ENCODE results near the gene FAAH2.

DNA sequence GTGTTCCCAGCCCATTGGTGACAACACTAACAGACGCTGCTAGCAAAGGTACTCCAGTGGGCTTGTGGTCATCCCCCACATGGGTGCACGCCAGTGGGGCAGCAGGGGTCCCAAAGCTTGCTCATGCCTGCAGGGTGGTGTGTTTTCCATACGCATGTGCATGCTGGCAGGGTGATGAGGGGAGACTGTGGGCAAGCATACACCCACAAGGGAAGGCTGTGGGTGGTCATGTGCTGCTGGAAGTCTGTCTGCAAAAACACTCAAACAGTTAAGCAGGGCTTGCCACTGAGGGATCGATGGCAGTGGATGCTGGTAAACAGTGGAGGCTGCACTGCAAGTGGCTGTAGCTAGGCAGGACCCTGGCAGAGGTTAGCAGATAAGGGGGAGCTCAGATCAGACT lies 79.9 kb downstream of the FAAH2 start:
- TF ChIP-seq JUN (IDR thresholded peaks at IDR 0.05; ENCODE audit: borderline replicate concordance, insufficient read depth, insufficient read length, low read depth) (no peak), POLR2AphosphoS5 (IDR thresholded peaks at IDR 0.05; ENCODE audit: insufficient read depth, low read depth, low read length) (no peak), POLR2A (IDR thresholded peaks at IDR 0.05; ENCODE audit: low read depth, low read length) (no peak)
- TF ChIP-seq, protein P1, sequence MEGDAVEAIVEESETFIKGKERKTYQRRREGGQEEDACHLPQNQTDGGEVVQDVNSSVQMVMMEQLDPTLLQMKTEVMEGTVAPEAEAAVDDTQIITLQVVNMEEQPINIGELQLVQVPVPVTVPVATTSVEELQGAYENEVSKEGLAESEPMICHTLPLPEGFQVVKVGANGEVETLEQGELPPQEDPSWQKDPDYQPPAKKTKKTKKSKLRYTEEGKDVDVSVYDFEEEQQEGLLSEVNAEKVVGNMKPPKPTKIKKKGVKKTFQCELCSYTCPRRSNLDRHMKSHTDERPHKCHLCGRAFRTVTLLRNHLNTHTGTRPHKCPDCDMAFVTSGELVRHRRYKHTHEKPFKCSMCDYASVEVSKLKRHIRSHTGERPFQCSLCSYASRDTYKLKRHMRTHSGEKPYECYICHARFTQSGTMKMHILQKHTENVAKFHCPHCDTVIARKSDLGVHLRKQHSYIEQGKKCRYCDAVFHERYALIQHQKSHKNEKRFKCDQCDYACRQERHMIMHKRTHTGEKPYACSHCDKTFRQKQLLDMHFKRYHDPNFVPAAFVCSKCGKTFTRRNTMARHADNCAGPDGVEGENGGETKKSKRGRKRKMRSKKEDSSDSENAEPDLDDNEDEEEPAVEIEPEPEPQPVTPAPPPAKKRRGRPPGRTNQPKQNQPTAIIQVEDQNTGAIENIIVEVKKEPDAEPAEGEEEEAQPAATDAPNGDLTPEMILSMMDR (IDR thresholded peaks at IDR 0.05; ENCODE audit: extremely low read depth in 1 of 2, insufficient read depth in 1 of 2, low read depth in 1 of 2, low read length in 2 of 2): no peak

Measured in endothelial cell of umbilical vein (primary cell).